Left cardiac atrium (tissue), 4 donors: Measurements from ENCODE around the gene COX19. TPM values are rescaled to one million over a fixed set of nuclear protein-coding genes. Genes with fewer than 3 reads are reported as not detected.
A peak's percentile ranks its signal among the peaks of the same experiment; 100 is the strongest.

Experiments
- ATAC-seq, 2 donors: fragments of 200-7000 bp; cut with Tn5 transposase; one replicate each; pipeline ENCODE4 v1.9.1; 2020; ENCODE audit warnings: mild to moderate bottlenecking in 2 of 2, moderate library complexity in 2 of 2
- DNase-seq: peaks from one replicate; pipeline ENCODE4 v3.0.0-alpha.2; 2020
- intact Hi-C, 2 donors: fragments of 100-400 bp; cut with DNase I; formaldehyde crosslinking; loops; one replicate each; pipeline versions ENCODE4 v1.14.1 to v1.15.1; 2022 to 2023
- long read RNA-seq: library from polyadenylated mRNA; unstranded; transcript quantifications from one replicate; pipeline ENCODE4 v2.0.0, GENCODE V29; 2021
- total RNA-seq, 2 donors: library from RNA; stranded (reverse); fragmentation: NEBNext Ultra II Directional; extraction: Animal tissue kit (Norgen Biotek cat#: 25700); gene quantifications; one replicate each; pipeline ENCODE4 v1.2.1, GENCODE V29; 2021
- donor health status: DM: no; HTN: yes; CAD: no.
- donor health status: DM: no; HTN: yes; CAD: no; lungs with severe emphysema.
- donor health status: DM: yes; HTN: yes; CAD: no.
- donor health status: Dilated cardiomyopathy.

COX19 gene, protein sequence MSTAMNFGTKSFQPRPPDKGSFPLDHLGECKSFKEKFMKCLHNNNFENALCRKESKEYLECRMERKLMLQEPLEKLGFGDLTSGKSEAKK
- 1 to 10 TPM; 6.6 to 8.5 TPM for total RNA-seq
- long read RNA-seq, transcript COX19-201 (3 exons, 3,666 nt), result major isoform, 8 of 9 reads
- long read RNA-seq, partial matches to known transcripts, result 0 of 9 reads
- long read RNA-seq, other reads (novel, unspliced or antisense), result 1 of 9 reads

GRCh38 chr7:974820-975681 is at the start of gene COX19:
Gene COX19, minus strand, starts transcription at chr7:975549. Its CDS starts 40 bp downstream, at chr7:975509.
- DNase-seq (peak; percentile 92), ATAC-seq (peak; percentile 98 to 99)
- intact Hi-C loops, result no loop called here

DNA sequence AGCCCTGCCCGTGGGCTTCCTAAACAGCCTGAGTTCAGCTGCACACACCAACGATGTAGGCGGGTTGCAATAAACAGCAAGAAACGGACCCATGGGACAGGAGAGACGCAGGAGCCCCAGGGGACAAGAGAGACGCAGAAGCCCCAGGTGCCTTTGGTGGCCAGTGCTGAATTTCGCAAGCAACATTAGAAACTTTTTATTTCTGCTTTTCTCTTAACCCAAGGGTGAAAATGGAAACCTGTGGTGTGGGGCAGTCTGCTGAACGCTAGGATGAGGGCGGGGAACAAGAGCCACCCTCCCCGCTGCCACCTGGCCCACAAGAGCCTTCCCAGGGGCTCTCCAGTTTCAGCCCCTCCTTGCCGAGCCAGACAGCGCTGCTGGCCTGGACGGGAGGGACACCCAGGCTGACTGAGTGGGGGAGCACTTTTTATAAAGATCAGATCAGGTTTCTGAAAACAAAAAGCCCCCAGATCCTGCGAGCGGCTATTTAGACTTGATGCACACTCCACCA is 49.0 kb upstream of the COX19 start:
- intact Hi-C loops, result no loop called here
- DNase-seq, result no peak

GRCh38 chr7:1022801-1023465 is 47.6 kb upstream of the COX19 start:
- ATAC-seq (no peak), DNase-seq (no peak)
- intact Hi-C loops, result no loop called here

More for the DNA sequence above, 49.0 kb upstream of the COX19 start:
- ATAC-seq, result no peak

DNA sequence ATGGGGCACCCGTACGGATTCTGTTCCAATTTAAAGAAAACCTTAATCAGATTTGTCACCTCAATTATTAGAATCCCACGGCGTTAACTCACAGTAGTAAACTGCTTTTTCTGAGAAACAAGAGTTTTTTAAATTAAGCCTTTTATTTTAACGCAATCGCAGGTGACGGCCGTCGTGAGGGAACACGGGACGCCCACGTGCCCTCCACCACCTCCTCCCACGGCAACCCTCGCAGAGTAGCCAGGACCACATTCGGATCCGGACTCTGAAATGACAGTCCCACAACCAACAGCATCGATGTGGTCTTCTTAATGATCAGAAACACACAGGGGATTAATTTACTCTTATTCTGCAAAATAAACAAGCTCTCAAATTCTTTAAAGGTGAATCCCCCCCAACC is 47.0 kb upstream of the COX19 start:
- intact Hi-C loops, result no loop called here
- DNase-seq (no peak), ATAC-seq (no peak)

DNA sequence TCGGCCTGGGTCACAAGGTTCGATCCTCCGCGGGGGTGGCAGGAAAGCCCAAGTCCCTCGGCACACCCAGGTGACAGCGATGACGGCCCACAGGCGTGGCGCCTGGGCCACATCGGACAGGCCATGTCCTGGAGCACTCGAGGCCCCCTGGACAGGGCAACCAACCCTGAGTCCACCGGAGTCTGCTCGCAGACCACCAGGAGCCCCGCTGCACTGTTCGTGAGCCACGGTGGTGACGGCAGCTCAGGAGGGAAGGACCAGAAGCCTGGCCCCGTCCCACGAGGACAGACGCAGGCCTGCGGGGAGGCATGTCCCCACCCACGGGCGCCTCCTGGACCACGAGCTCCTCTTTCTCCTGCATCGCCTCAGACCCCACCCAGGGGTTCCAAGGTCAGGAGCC is 46.6 kb upstream of the COX19 start:
- ATAC-seq (no peak), DNase-seq (no peak)
- intact Hi-C loops, result no loop called here

GRCh38 chr7:1021366-1021765 is 46.0 kb upstream of the COX19 start:
- intact Hi-C loops, result no loop called here
- DNase-seq, result no peak

GRCh38 chr7:1020849-1021251 is 45.5 kb upstream of the COX19 start:
- ATAC-seq (no peak), DNase-seq (no peak)
- intact Hi-C loops, result no loop called here

More at GRCh38 chr7:1021366-1021765, 46.0 kb upstream of the COX19 start:
- ATAC-seq, result no peak

GRCh38 chr7:1019789-1020610 is 44.7 kb upstream of the COX19 start:
- intact Hi-C loops, result no loop called here
- no peak for ATAC-seq
- no peak for DNase-seq

- DNase-seq (no peak), ATAC-seq (no peak)
- intact Hi-C loops, result no loop called here
These were observed 44.0 kb upstream of the COX19 start for GRCh38 chr7:1019255-1019785.

DNA sequence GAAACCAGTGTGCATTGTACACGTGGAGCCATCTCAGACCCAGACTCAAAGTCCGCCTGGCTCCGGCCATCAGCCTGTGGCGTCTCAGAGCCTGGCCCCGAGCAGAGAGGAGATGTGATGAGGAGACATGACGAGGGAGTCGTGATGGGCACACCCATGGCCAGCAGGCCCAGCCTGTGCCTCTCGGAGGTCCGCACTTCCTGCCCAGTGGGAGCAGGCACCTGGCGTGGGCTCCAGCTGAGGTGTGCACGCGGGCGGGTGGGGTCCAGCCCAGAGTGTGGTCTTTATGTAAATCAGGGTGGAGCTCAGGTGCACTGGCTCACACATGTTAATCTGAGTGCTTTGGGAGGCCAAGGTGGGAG is 43.0 kb upstream of the COX19 start:
- ATAC-seq (no peak), DNase-seq (no peak)
- intact Hi-C loops, result no loop called here

DNA sequence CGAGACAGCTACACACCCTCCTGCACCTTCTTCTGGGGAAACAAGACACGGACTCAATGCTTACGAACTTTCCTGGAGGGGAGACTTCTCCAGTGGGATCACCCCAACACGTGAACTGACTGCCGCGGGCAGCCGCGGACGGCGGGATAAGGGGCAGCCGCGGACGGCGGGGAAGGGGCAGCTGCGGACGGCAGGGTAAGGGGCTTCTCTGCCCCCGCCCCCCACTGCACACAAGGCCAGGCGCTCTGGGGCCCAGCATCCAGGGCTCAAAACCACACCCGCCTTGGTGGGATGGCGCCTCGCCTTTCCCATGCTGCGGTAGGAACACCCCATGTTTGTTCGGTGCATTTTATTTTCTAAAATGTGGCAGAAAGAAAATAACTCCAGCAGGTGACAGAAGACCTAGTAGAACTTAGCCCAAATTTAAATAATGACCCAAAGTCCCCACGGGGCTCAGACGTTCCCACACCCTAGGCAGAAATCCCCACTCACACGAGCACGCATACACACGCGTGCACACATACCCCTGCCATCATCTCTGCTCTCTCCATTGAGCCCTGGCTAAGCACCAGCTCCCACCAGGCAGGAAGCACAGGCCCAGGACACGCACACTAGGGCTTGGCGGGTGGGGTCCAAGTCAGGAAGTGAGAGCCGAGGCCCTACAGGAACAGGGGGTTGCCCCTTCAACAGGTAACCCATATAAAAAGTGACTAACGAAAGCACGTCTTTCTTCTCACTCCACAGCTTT is 42.4 kb upstream of the COX19 start:
- intact Hi-C loops, result no loop called here
- ATAC-seq (no peak), DNase-seq (no peak)

DNA sequence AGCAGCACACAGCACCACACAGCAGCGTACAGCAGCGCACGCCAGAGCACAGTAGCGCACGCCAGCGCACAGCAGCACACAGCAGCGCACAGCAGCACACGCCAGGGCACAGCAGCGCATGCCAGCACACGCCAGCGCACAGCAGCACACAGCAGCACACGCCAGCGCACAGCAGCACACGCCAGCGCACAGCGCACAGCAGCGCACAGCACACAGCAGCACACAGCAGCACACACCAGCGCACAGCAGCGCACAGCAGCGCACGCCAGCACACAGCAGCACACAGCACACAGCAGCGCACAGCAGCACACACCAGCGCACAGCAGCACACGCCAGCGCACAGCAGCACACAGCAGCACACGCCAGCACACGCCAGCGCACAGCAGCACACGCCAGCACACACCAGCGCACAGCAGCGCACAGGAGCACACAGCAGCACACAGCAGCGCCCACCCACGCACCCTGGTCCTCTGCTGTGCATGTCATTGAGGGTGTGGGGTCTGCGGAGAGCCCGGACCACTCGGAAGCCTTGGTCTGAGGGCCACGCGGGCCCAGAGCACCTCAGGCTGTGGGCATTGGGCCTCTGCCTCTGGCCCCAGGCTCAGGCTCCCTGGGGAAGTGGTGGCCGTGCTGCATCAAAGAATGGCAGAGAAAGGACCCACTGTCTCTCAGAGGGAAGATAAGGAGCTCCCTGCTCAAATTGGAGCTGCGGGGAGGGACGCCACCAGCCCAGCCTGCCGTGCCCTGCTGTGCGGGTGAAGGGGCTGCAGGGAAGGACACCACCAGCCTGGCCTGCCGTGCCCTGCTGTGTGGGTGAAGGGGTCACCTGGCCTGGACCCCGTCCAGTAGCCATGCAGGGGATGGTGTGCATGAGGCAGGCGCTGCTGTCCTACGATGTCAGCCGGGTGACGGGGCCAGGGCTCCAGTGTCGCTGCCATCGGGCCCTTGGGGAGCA is 41.5 kb upstream of the COX19 start:
- intact Hi-C loops, result no loop called here
- no peak for DNase-seq
- ATAC-seq, result no peak

DNA sequence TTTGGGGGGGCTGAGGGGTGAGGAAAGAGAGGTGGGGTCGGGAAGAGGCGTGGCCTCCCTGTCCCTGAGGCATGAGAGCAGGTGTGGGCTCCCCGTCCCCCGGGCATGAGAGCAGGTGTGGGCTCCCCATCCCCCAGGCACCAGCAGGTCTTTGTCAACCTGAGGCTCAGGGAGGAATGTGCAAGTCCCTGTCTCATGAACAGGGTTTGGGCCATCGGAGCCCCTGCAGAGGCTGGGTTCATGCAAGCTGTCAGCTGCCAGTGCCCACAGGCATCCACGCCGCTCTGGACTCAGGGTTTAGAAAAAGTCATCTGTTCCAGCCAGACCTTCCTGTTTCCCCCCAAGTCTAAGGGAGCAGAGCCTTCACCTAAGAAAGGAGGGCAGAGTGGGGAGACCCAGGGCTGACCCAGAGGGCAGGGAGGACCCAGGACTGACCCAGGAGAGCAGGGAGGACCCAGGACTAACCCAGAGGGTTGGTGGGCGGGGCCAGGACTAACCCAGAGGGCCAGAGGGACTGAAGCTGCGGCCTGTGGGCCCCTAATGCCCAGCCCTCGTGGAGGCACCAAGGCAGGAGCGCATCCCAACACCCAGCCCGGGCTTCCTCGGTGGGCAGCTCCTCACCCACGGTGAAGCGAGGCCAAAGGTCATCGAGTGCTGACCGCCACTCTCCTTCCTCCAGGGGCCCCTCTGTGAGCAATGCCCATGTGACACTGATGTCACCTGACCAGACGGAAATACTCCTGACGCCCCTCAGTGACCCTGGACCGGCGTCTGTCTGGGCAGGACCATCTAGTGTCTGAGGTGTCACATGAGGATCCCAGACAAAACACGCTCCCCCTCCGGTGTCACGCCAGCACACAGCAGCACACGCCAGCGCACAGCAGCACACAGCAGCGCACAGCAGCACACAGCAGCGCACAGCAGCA is 40.1 kb upstream of the COX19 start:
- no peak for DNase-seq
- ATAC-seq, result peak in 1 of 2 donors; percentile 49
- intact Hi-C loops, result no loop called here

- no peak for ATAC-seq
- intact Hi-C loops, result no loop called here
- DNase-seq, result no peak
These were observed 39.3 kb upstream of the COX19 start for GRCh38 chr7:1014681-1015080.

DNA sequence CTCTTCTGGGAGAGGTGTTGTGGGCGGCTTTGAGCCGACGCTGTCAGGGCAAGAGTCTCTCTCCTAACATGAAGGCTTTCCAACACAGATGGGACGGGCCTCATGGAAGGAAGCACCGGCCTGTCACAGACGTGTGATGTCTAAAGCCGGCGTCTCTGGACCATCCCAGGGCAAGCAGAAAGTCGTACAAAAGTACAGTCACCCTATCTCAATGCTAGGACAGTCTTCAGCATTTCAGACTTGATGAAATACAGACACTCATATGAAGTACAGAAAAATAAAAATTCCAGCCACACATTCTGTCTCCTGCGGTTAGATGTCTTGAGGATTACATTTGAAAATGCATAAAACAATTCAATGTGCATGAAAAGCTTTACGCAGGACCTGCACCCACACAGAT is 38.2 kb upstream of the COX19 start:
- no peak for DNase-seq
- ATAC-seq, result no peak
- intact Hi-C loops, result no loop called here

DNA sequence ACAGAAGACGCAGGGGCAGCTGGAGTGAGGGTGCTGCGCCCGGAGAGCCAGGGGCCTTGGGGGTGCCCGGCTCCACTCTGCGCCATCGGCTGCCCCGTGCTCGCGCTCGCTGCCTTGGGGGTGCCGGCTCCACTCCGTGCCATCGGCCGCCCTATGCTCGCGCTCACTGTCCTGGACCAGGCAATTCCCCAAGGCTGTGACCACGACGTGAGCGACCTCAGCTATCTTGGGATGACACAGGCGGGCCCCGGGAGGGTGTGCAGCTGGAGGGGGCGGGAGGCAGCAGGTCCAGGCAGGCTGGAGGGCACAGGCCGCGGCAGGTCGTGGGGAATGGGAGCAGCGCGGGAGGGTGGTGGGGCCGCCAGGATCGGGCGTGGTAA is 37.4 kb upstream of the COX19 start:
- intact Hi-C loops, result no loop called here
- DNase-seq (no peak), ATAC-seq (no peak)
